ENCODE data around the gene PSMF1.

DNA sequence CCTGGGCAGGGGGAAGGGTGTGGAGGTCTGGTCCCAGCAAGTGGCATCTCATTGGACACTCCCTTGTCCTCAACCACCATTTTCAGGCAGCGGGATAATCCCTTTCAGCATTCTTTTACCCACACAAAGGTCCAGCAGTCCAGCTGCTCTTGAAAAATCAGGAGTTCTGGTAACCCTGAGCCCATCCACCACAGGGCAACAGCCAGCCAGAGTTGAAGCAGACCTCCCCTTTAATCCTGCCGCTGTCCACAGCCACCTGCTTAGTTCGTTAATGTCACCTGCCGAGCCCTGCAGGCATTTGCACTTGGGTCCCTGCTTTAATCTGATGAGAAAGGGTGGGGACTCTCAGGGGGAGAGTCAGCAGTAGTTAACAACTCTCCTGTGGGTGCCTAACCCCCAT is 55.3 kb downstream of the PSMF1 start:
- TF ChIP-seq, protein P1, sequence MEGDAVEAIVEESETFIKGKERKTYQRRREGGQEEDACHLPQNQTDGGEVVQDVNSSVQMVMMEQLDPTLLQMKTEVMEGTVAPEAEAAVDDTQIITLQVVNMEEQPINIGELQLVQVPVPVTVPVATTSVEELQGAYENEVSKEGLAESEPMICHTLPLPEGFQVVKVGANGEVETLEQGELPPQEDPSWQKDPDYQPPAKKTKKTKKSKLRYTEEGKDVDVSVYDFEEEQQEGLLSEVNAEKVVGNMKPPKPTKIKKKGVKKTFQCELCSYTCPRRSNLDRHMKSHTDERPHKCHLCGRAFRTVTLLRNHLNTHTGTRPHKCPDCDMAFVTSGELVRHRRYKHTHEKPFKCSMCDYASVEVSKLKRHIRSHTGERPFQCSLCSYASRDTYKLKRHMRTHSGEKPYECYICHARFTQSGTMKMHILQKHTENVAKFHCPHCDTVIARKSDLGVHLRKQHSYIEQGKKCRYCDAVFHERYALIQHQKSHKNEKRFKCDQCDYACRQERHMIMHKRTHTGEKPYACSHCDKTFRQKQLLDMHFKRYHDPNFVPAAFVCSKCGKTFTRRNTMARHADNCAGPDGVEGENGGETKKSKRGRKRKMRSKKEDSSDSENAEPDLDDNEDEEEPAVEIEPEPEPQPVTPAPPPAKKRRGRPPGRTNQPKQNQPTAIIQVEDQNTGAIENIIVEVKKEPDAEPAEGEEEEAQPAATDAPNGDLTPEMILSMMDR (IDR thresholded peaks at IDR 0.05), result no peak
- TF ChIP-seq EZH2phosphoT487 (IDR thresholded peaks at IDR 0.05) (no peak), EZH2 (IDR thresholded peaks at IDR 0.05) (no peak)
